ENCODE measurements around the gene CAMTA1. TPM values are rescaled to one million over a fixed set of nuclear protein-coding genes. Genes with fewer than 3 reads are reported as not detected.

Gene CAMTA1
- 57.1 and 66.2 TPM in 2 replicates for total RNA-seq

DNA sequence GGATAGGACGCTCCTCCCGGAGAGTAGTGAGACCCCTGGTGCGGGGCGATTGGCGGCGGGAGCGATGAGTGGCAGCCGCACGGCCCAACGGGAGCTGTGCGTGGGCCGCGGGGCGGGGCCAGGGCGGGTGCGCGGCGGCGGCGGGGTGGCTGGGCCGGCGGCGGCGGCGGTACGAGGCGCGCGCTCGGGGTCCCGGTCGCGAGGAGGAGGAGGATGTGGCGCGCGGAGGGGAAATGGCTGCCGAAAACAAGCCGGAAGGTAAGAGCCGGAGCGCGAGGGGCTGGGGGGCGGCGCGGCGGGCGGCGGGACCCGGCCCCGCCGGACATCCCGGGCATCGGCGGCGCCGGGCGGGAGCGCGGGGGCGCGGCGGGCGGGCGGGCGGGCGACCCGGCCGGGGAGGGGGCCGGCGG, at the start of gene CAMTA1:
Gene CAMTA1, plus strand, starts transcription at position 137 of the 410 bp plus-strand sequence. Its CDS starts 77 bp downstream, at position 214.

DNA sequence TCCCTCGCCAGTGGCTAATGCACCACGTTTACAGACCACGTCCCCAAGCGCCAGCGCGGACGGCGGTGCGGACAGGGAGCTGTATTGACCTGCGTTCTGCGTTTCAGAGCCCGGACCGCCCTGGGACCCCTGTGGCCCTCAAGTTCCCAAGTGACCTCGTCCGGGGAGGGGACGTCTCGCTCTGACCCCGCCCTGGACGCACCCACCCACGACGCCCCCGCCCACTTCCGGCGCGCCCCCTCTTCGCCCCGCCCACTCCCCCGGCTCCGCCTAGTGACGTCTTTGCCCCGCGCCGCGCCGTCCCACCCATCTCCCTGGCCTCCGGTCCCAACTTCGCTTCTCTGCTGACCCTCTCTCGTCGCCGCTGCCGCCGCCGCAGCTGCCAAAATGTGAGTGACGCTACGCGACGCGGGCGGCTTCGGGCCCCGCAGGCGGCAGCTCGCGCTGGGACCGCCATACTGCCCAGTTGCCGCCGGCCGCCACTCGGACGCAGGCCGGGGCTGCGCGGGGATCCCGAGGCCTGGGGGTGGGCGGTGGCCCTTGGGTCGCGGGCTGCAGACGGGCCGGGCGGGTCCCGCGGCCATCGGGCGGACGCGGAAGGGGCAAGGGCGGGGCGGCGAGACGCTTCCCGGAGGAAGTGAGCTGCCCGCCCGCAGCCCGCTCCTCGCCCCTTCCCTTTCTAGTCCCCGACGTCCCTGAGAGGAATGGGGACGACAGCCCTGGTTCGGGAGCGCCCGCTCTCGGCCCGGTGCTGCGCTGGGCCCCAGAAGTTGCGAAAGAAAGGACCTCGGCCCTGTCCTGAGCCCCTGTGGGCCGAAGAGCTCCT, 986.0 kb downstream of the CAMTA1 start, which contains the start of gene VAMP3:
Gene VAMP3, plus strand, starts transcription at position 300 of the 826 bp plus-strand sequence. Its CDS starts 88 bp downstream, at position 388.

GRCh38 chr1:7783826-7784491, 998.7 kb downstream of the CAMTA1 start, which contains the start of gene PER3:
PER3 (plus strand) TSS chr1:7784291; CDS start chr1:7784878, 587 bp downstream.

Small RNAs within 50 kb of the gene (small RNA-seq; reads per million reads assigned to genes)
- gene AL359881.1, result not detected
- not detected for gene AL590128.1
- not detected for gene RNU1-8P

Other genes starting within 250 kb of the CAMTA1 start
- 36.1 and 38.3 TPM in 2 replicates for gene NOL9, start 230.9 kb upstream of the CAMTA1 start, total RNA-seq
- 0.26 and 0.43 TPM in 2 replicates for gene TAS1R1, start 230.1 kb upstream of the CAMTA1 start, total RNA-seq
- gene ZBTB48, start 205.5 kb upstream of the CAMTA1 start, total RNA-seq, result 9.9 and 10.8 TPM in 2 replicates
- 37.1 and 40.0 TPM in 2 replicates for gene KLHL21, start 182.6 kb upstream of the CAMTA1 start, total RNA-seq
- 12.8 and 15.9 TPM in 2 replicates for gene PHF13, start 171.7 kb upstream of the CAMTA1 start, total RNA-seq
- gene THAP3, start 160.6 kb upstream of the CAMTA1 start, total RNA-seq, result 14.6 and 14.9 TPM in 2 replicates
- 28.6 and 31.3 TPM in 2 replicates for gene DNAJC11, start 83.6 kb upstream of the CAMTA1 start, total RNA-seq

Data from articular chondrocyte of knee joint (primary cell).